ENCODE results near the gene HEBP1. TPM values are rescaled to one million over a fixed set of nuclear protein-coding genes. Genes with fewer than 3 reads are reported as not detected.

Gene HEBP1
- total RNA-seq, 1 experiment from 2014 or later = 19.3 TPM

DNA sequence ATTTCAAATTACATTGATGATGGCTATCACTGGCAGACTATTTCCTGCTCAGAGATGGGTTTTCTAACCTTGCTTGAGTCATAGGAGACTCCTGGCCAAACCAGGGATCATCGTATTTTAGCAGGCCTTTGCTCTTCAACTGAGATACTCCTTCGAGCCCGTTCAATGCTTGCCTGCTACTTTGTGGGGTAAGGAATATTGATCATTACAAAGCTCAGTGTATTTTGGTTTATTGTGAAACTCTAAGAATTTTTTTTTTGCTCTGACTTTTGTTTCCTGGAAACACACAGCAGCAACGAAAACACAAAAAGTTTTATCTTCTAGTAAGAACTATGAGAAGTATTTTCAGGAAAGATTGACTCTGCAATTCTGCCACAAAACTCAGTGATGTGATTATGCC lies 52.2 kb downstream of the HEBP1 start:
- CTCF ChIA-PET = no interaction called here
- Histone ChIP-seq H3K4me3 (ENCODE audit: low read depth in 2 of 2, low read length in 2 of 2) (no peak overlapping the region), H3K9me3 (ENCODE audit: control insufficient read depth, insufficient read depth, low read depth, low read length) (no peaks in the 10 kb centered on the region), H3K36me3 (ENCODE audit: control insufficient read depth, insufficient read depth, low read length) (no peaks in the 10 kb centered on the region; the same call in 1 of the 2 replicates), H3K27ac (ENCODE audit: low read length) (no peak overlapping the region), H3K4me1 (ENCODE audit: control insufficient read depth, insufficient read depth, low read length) (peaks cover 4% of the 10 kb centered on the region; the same call in 1 of the 2 replicates), H3K27me3 (ENCODE audit: control insufficient read depth, insufficient read depth, low read length) (no peaks in the 10 kb centered on the region)
- DNase-seq (ENCODE audit: low read depth, low spot score) (no peak), ATAC-seq (no peak)
- in situ Hi-C loops (cut with HindIII; ENCODE audit: low pct_unique_long_range_greater_than_20kb, low sequenced_read_pairs) = no loop called here
- TF ChIP-seq TCF7L2 (IDR thresholded peaks at IDR 0.05; ENCODE audit: low read depth, low read length) = no peak
- TF ChIP-seq, protein P1, sequence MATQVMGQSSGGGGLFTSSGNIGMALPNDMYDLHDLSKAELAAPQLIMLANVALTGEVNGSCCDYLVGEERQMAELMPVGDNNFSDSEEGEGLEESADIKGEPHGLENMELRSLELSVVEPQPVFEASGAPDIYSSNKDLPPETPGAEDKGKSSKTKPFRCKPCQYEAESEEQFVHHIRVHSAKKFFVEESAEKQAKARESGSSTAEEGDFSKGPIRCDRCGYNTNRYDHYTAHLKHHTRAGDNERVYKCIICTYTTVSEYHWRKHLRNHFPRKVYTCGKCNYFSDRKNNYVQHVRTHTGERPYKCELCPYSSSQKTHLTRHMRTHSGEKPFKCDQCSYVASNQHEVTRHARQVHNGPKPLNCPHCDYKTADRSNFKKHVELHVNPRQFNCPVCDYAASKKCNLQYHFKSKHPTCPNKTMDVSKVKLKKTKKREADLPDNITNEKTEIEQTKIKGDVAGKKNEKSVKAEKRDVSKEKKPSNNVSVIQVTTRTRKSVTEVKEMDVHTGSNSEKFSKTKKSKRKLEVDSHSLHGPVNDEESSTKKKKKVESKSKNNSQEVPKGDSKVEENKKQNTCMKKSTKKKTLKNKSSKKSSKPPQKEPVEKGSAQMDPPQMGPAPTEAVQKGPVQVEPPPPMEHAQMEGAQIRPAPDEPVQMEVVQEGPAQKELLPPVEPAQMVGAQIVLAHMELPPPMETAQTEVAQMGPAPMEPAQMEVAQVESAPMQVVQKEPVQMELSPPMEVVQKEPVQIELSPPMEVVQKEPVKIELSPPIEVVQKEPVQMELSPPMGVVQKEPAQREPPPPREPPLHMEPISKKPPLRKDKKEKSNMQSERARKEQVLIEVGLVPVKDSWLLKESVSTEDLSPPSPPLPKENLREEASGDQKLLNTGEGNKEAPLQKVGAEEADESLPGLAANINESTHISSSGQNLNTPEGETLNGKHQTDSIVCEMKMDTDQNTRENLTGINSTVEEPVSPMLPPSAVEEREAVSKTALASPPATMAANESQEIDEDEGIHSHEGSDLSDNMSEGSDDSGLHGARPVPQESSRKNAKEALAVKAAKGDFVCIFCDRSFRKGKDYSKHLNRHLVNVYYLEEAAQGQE (IDR thresholded peaks at IDR 0.05; ENCODE audit: insufficient read depth in 1 of 2, low read depth in 2 of 2, low read length in 1 of 2) = no peak
- TF ChIP-seq POLR2AphosphoS5 (IDR thresholded peaks at IDR 0.05; ENCODE audit: low read depth, low read length) = no peak
- no peak for TF ChIP-seq SIN3A (IDR thresholded peaks at IDR 0.05; ENCODE audit: borderline replicate concordance, insufficient read depth, low read depth, low read length)
- TF ChIP-seq, protein P2, sequence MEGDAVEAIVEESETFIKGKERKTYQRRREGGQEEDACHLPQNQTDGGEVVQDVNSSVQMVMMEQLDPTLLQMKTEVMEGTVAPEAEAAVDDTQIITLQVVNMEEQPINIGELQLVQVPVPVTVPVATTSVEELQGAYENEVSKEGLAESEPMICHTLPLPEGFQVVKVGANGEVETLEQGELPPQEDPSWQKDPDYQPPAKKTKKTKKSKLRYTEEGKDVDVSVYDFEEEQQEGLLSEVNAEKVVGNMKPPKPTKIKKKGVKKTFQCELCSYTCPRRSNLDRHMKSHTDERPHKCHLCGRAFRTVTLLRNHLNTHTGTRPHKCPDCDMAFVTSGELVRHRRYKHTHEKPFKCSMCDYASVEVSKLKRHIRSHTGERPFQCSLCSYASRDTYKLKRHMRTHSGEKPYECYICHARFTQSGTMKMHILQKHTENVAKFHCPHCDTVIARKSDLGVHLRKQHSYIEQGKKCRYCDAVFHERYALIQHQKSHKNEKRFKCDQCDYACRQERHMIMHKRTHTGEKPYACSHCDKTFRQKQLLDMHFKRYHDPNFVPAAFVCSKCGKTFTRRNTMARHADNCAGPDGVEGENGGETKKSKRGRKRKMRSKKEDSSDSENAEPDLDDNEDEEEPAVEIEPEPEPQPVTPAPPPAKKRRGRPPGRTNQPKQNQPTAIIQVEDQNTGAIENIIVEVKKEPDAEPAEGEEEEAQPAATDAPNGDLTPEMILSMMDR (IDR thresholded peaks at IDR 0.05) = no peak
- no TSS peak for BruUV-seq (replicated peaks)
- intact Hi-C loops (cut with micrococcal nuclease; ENCODE audit: unreplicated experiment) = no loop called here
- POLR2A ChIA-PET = no interaction called here

DNA sequence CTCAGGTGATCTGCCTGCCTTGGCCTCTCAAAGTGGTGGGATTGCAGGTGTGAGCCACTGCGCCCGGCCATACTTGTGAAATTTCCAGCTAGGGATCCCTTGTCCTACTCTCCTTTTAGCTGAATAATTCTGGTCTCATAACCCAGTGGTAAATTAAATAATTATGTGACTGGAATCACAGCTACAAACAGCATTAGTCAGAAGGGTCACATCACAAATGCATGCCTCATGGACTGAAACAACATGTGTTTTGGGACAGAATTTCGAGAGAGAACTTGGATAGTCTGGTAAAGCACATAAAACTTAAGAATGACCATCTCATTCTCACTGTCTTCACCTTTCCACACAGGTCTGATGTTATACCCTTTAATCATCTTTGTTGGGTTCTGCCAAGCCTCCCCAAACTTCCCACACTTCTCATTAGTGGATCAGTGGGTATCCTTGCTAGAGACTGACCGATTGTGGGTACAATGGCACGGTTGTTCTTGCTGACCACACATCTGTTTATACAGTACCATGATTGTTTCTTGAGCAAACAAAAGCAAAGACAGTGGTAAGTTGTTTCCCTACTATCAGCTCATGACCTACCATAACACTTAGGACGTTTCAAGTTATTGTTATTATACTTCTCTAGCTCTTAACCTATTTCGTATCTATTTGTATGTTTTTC lies 53.2 kb downstream of the HEBP1 start:
- ATAC-seq (peak; percentile 89), DNase-seq (ENCODE audit: low read depth, low spot score) (no peak)
- intact Hi-C loops (cut with micrococcal nuclease; ENCODE audit: unreplicated experiment) = no loop called here
- no peaks in the 10 kb centered on the region; the same call in 1 of the 2 replicates for H3K36me3 ChIP-seq (ENCODE audit: control insufficient read depth, insufficient read depth, low read length)
- CTCF ChIA-PET = no interaction called here
- POLR2A ChIA-PET = interaction anchor here (0.6 kb wide), 1 partner anchor 549 kb away, joined by 3 read pairs; no protein-coding TSS in a partner anchor
- no peaks in the 10 kb centered on the region for H3K9me3 ChIP-seq (ENCODE audit: control insufficient read depth, insufficient read depth, low read depth, low read length)
- no peak for TF ChIP-seq SIN3A (IDR thresholded peaks at IDR 0.05; ENCODE audit: borderline replicate concordance, insufficient read depth, low read depth, low read length)
- TF ChIP-seq TCF7L2 (IDR thresholded peaks at IDR 0.05; ENCODE audit: low read depth, low read length) = no peak
- TF ChIP-seq, protein P1 (IDR thresholded peaks at IDR 0.05; ENCODE audit: insufficient read depth in 1 of 2, low read depth in 2 of 2, low read length in 1 of 2) = no peak
- TF ChIP-seq, protein P2 (IDR thresholded peaks at IDR 0.05) = no peak
- TF ChIP-seq POLR2AphosphoS5 (IDR thresholded peaks at IDR 0.05; ENCODE audit: low read depth, low read length) = no peak
- H3K27ac ChIP-seq (ENCODE audit: low read length) = no peak overlapping the region
- peaks cover 4% of the 10 kb centered on the region; the same call in 1 of the 2 replicates for H3K4me1 ChIP-seq (ENCODE audit: control insufficient read depth, insufficient read depth, low read length)
- H3K4me3 ChIP-seq (ENCODE audit: low read depth in 2 of 2, low read length in 2 of 2) = no peak overlapping the region
- H3K27me3 ChIP-seq (ENCODE audit: control insufficient read depth, insufficient read depth, low read length) = no peaks in the 10 kb centered on the region
- no TSS peak for BruUV-seq (replicated peaks)
- in situ Hi-C loops (cut with HindIII; ENCODE audit: low pct_unique_long_range_greater_than_20kb, low sequenced_read_pairs) = no loop called here
